Measurements from ENCODE around the gene PIK3IP1. TPM values are rescaled to one million over a fixed set of nuclear protein-coding genes. Genes with fewer than 3 reads are reported as not detected.

The PIK3IP1 gene
- total RNA-seq, 1 donor from 2014 or later = 32.4 TPM

GRCh38 chr22:31332010-31332409 is 39.7 kb upstream of the PIK3IP1 start:
- no peak overlapping the region for H3K4me3 ChIP-seq
- H3K9me3 ChIP-seq = no peaks in the 10 kb centered on the region
- H3K4me1 ChIP-seq = peaks cover 30% of the 10 kb centered on the region
- TF ChIP-seq CTCF (IDR thresholded peaks at IDR 0.05) (no peak), POLR2A (IDR thresholded peaks at IDR 0.05) (no peak), POLR2AphosphoS5 (IDR thresholded peaks at IDR 0.05; ENCODE audit: insufficient read depth in 1 of 2, low read depth in 1 of 2) (no peak)
- H3K27ac ChIP-seq = no peak overlapping the region
- intact Hi-C loops (cut with DNase I) = no loop called here
- peaks cover 0 to 66% of the 10 kb centered on the region in 2 donors for H3K36me3 ChIP-seq
- DNase-seq (ENCODE audit: extremely low spot score in 2 of 2) = no peak
- H3K27me3 ChIP-seq = no peaks in the 10 kb centered on the region

DNA sequence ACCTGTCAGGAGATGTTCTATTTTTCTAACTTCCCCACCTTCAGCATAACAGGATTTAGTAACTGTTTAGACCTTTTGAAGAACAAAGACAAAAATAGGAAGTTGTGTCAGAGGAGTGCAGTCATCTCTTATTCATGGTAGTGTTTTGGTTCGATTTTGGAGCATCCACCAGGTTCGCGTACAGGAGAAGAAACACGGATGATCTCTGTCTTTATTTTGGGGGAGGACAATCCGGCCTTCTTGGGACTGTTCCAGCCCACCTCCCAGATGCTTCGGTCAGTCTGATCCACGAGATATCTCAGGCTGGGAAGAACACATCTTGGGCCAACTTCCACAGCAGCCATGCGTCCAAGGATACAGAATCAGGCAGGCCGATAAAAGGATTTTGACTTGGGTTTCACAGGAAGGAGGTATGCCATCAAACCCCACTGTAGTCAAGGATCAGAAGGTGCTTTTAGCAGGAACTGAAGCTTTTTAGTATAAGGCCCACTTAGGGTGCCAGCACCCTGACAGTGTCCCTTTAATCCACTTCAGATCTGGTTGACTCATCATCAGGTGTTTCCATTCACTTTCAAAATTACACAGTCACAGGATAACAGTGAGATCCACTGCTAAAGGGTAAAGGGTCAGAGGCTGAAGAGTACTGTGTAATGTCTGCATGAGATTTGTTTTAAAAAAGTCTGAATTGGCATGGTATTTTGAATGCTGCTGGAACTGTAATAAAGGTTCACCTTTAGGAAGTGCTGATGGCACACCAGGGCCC is 37.3 kb upstream of the PIK3IP1 start:
- H3K4me3 ChIP-seq = no peak overlapping the region
- H3K9me3 ChIP-seq = no peaks in the 10 kb centered on the region
- peaks cover 0 to 77% of the 10 kb centered on the region in 2 donors for H3K36me3 ChIP-seq
- no peak for DNase-seq (ENCODE audit: extremely low spot score in 2 of 2)
- H3K27ac ChIP-seq = no peak overlapping the region
- intact Hi-C loops (cut with DNase I) = no loop called here
- peaks cover 29% of the 10 kb centered on the region for H3K4me1 ChIP-seq
- no peaks in the 10 kb centered on the region for H3K27me3 ChIP-seq
- TF ChIP-seq POLR2AphosphoS5 (IDR thresholded peaks at IDR 0.05; ENCODE audit: insufficient read depth in 1 of 2, low read depth in 1 of 2) = no peak
- TF ChIP-seq CTCF (IDR thresholded peaks at IDR 0.05) = no peak
- no peak for TF ChIP-seq POLR2A (IDR thresholded peaks at IDR 0.05)

- H3K27ac ChIP-seq = no peak overlapping the region
- H3K36me3 ChIP-seq = peaks cover 0 to 73% of the 10 kb centered on the region in 2 donors
- H3K9me3 ChIP-seq = no peaks in the 10 kb centered on the region
- TF ChIP-seq POLR2A (IDR thresholded peaks at IDR 0.05) (no peak), POLR2AphosphoS5 (IDR thresholded peaks at IDR 0.05; ENCODE audit: insufficient read depth in 1 of 2, low read depth in 1 of 2) (no peak), CTCF (IDR thresholded peaks at IDR 0.05) (no peak)
- H3K4me3 ChIP-seq = no peak overlapping the region
- peaks cover 23% of the 10 kb centered on the region for H3K4me1 ChIP-seq
- H3K27me3 ChIP-seq = no peaks in the 10 kb centered on the region
- DNase-seq (ENCODE audit: extremely low spot score in 2 of 2) = no peak
- intact Hi-C loops (cut with DNase I) = no loop called here
These were observed 36.7 kb upstream of the PIK3IP1 start for GRCh38 chr22:31329029-31329428.

- H3K36me3 ChIP-seq = peaks cover 0 to 70% of the 10 kb centered on the region in 2 donors
- intact Hi-C loops (cut with DNase I) = no loop called here
- no peaks in the 10 kb centered on the region for H3K9me3 ChIP-seq
- no peak for DNase-seq (ENCODE audit: extremely low spot score in 2 of 2)
- no peak overlapping the region for H3K4me3 ChIP-seq
- H3K27ac ChIP-seq = no peak overlapping the region
- no peaks in the 10 kb centered on the region for H3K27me3 ChIP-seq
- peaks cover 18% of the 10 kb centered on the region for H3K4me1 ChIP-seq
- TF ChIP-seq POLR2AphosphoS5 (IDR thresholded peaks at IDR 0.05; ENCODE audit: insufficient read depth in 1 of 2, low read depth in 1 of 2) (no peak), CTCF (IDR thresholded peaks at IDR 0.05) (no peak), POLR2A (IDR thresholded peaks at IDR 0.05) (no peak)
These were observed 36.3 kb upstream of the PIK3IP1 start for GRCh38 chr22:31328544-31328960.
